ENCODE data around the gene FLAD1. TPM values are rescaled to one million over a fixed set of nuclear protein-coding genes. Genes with fewer than 3 reads are reported as not detected.

The FLAD1 gene
- total RNA-seq, 1 donor from 2014 or later, result 30.1 TPM

DNA sequence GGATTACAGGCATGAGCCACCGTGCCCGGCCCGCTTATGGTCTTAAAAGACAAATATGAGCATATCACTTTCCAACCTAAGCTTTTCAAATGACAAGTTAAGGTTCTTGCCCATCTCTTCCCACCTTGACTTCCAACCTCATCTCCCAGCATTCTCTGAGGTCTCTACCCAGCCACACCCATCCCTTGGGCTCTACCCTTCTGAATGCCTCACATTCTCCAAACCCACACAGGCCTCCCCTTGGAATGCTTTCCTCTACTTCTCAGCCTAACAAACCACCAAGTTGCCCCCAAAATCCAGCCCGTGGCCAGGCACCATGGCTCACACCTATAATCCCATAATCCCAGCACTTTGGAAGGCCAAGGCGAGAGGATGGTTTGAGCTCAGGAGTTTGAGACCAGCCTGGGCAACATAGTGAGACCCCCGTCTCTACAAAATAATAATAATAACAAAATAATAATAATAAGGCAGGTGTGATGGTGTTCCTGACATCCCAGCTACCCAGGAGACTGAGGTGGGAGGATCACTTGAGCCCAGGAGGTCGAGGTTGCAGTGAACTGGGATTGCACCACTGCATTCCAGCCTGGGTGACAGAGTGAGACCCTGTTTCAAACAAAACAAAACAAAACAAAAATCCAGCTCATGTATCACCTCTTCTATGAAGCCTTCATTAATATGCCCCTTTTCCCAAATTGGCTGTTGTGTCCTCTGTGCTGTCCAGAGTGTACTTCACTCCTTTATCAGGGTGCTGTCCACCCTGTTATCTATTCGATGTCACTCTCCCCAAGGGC is 39.2 kb downstream of the FLAD1 start:
- H3K27me3 ChIP-seq (ENCODE audit: low read depth), result no peaks in the 10 kb centered on the region
- no peaks in the 10 kb centered on the region for H3K9me3 ChIP-seq (replicated peaks)
- no peak overlapping the region for H3K27ac ChIP-seq (replicated peaks)
- no peak overlapping the region for H3K4me3 ChIP-seq
- H3K4me1 ChIP-seq, result peaks cover 23% of the 10 kb centered on the region
- no peak for TF ChIP-seq CTCF (IDR thresholded peaks at IDR 0.05; ENCODE audit: borderline replicate concordance)
- no peaks in the 10 kb centered on the region for H3K36me3 ChIP-seq
- intact Hi-C loops (cut with micrococcal nuclease), result no loop called here
- no peak for DNase-seq

- DNase-seq, result no peak
- Histone ChIP-seq H3K9me3 (replicated peaks) (no peaks in the 10 kb centered on the region), H3K27ac (replicated peaks) (no peak overlapping the region), H3K27me3 (ENCODE audit: low read depth) (no peaks in the 10 kb centered on the region), H3K36me3 (no peaks in the 10 kb centered on the region), H3K4me1 (peaks cover 18% of the 10 kb centered on the region), H3K4me3 (no peak overlapping the region)
- intact Hi-C loops (cut with micrococcal nuclease), result no loop called here
- TF ChIP-seq CTCF (IDR thresholded peaks at IDR 0.05; ENCODE audit: borderline replicate concordance), result no peak
Measured at GRCh38 chr1:155022927-155023236, 39.7 kb downstream of the FLAD1 start.

DNA sequence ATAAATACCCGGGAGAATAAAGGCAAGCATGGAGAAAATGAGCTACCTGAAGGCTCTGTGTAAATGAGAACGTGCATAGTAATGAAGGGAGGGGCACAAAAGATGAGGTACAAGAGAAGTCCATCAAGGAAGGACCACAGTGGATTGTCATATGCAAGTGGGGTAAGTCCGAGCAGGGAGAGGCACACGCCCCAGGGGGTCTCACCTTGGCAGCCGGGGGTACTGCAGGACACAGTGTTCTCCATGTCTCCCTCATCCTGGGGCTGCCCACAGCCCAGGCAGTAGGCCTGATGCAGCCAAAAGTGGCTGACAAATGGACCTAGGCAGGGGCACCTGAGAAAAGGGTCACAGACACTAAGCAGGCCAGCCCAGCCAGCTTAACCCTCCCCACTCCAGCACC is 40.5 kb downstream of the FLAD1 start:
- intact Hi-C loops (cut with micrococcal nuclease), result no loop called here
- Histone ChIP-seq H3K4me3 (no peak overlapping the region), H3K36me3 (no peaks in the 10 kb centered on the region), H3K9me3 (replicated peaks) (no peaks in the 10 kb centered on the region), H3K4me1 (peaks cover 13% of the 10 kb centered on the region), H3K27ac (replicated peaks) (no peak overlapping the region), H3K27me3 (ENCODE audit: low read depth) (no peaks in the 10 kb centered on the region)
- DNase-seq, result no peak
- TF ChIP-seq CTCF (IDR thresholded peaks at IDR 0.05; ENCODE audit: borderline replicate concordance), result no peak

DNA sequence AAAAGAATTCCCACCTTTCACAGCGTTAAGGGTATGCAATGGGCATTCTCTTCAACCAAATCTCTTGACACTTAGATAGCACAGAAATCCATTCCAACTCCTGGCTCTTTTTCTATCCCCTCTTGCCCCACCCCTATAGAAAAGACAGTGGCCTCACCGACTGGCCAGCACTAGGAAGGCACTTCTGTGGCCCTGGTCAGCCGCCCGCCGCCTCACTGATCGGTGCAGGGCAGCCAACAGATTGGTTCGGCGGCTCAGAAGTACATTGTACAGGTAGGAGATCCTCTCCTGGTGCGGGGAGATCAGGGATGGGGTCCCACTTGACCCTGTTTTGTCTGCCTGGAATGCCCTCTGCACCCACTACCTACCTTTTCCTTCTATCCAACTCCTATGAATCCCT is 41.2 kb downstream of the FLAD1 start:
- H3K4me3 ChIP-seq, result no peak overlapping the region
- no peak for TF ChIP-seq CTCF (IDR thresholded peaks at IDR 0.05; ENCODE audit: borderline replicate concordance)
- no peak for DNase-seq
- H3K27me3 ChIP-seq (ENCODE audit: low read depth), result no peaks in the 10 kb centered on the region
- H3K4me1 ChIP-seq, result peaks cover 8% of the 10 kb centered on the region
- no peaks in the 10 kb centered on the region for H3K9me3 ChIP-seq (replicated peaks)
- no peak overlapping the region for H3K27ac ChIP-seq (replicated peaks)
- H3K36me3 ChIP-seq, result no peaks in the 10 kb centered on the region
- intact Hi-C loops (cut with micrococcal nuclease), result no loop called here

GRCh38 chr1:155026154-155026553 is 43.0 kb downstream of the FLAD1 start:
- Histone ChIP-seq H3K36me3 (no peaks in the 10 kb centered on the region), H3K27ac (replicated peaks) (no peak overlapping the region), H3K4me3 (no peak overlapping the region), H3K4me1 (peaks cover 8% of the 10 kb centered on the region), H3K27me3 (ENCODE audit: low read depth) (no peaks in the 10 kb centered on the region), H3K9me3 (replicated peaks) (no peaks in the 10 kb centered on the region)
- DNase-seq, result no peak
- TF ChIP-seq CTCF (IDR thresholded peaks at IDR 0.05; ENCODE audit: borderline replicate concordance), result no peak
- intact Hi-C loops (cut with micrococcal nuclease), result no loop called here
